ENCODE results near the gene FAM174C.
A peak's percentile ranks its signal among the peaks of the same experiment; 100 is the strongest.

FAM174C gene

DNA sequence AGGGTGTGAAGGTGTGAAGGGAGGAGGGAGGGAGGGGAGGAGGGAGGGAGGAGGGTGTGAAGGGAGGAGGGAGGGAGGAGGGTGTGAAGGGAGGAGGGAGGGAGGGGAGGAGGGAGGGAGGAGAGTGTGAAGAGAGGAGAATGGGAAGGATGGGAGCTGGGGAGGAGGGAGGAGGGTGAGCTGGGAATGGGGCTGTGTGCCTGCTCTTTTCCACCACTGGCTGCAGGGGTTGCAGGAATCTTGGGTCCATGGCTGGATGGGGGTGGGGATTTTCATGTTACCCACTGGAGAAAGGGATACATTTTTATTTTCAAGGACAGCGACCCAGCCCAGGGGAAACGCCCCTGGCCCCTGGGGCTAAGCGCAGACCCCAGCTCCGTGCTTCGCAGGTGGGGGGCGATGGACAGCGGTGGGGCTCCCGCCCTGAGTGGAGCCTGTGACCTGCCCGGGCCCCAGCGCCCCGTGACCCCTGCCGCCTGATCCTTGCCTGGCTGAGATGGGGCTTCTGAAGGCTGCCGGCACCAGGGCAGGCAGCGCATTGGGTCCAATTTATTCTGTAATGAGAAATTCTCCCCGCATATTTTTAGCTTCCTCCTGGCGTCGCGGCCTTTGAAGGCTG is 7.4 kb downstream of the FAM174C start (continued):
- TF ChIP-seq IKZF3 (tag by site-specific recombination; IDR thresholded peaks at IDR 0.05) = peak; percentile 69
- no peak for TF ChIP-seq ZNF155 (tag by site-specific recombination; IDR thresholded peaks at IDR 0.05)
- peak; percentile 72 for TF ChIP-seq ZNF366 (tag by site-specific recombination; conservative IDR thresholded peaks at IDR 0.05)
- no peak for TF ChIP-seq ZSCAN23 (tag by site-specific recombination; IDR thresholded peaks at IDR 0.05)
- no peak for TF ChIP-seq ZNF624 (tag by site-specific recombination; IDR thresholded peaks at IDR 0.05)
- TF ChIP-seq WT1 (tag by site-specific recombination; IDR thresholded peaks at IDR 0.05) = 0 out of 2 replicates have a peak, but pooled peaks have one; percentile 47
- TF ChIP-seq ZNF596 (tag by site-specific recombination; IDR thresholded peaks at IDR 0.05) = no peak
- TF ChIP-seq ZNF621 (tag by site-specific recombination; IDR thresholded peaks at IDR 0.05) = no peak
- peak; percentile 73 for TF ChIP-seq BCL11B (tag by site-specific recombination; IDR thresholded peaks at IDR 0.05; ENCODE audit: low read depth)
- TF ChIP-seq MYNN (tag by site-specific recombination; IDR thresholded peaks at IDR 0.05; ENCODE audit: borderline replicate concordance) = no peak
- no peak for TF ChIP-seq HOXC10 (CRISPR knock-in tag; IDR thresholded peaks at IDR 0.05)
- no peak for TF ChIP-seq ZNF248 (tag by site-specific recombination; IDR thresholded peaks at IDR 0.05)
- TF ChIP-seq KLF8 (tag by site-specific recombination; IDR thresholded peaks at IDR 0.05) = 0 out of 2 replicates have a peak, but pooled peaks have one; percentile 16
- TF ChIP-seq ZNF18 (tag by site-specific recombination; IDR thresholded peaks at IDR 0.05) = 0 out of 2 replicates have a peak, but pooled peaks have one; percentile 24
- TF ChIP-seq, protein P1, sequence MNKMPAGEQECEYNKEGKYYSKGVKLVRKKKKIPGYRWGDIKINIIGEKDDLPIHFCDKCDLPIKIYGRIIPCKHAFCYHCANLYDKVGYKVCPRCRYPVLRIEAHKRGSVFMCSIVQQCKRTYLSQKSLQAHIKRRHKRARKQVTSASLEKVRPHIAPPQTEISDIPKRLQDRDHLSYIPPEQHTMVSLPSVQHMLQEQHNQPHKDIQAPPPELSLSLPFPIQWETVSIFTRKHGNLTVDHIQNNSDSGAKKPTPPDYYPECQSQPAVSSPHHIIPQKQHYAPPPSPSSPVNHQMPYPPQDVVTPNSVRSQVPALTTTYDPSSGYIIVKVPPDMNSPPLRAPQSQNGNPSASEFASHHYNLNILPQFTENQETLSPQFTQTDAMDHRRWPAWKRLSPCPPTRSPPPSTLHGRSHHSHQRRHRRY (tag by site-specific recombination; IDR thresholded peaks at IDR 0.05) = no peak
- TF ChIP-seq PATZ1 (tag by site-specific recombination; IDR thresholded peaks at IDR 0.05) = peak; percentile 33; the same call in 1 of the 2 replicates
- no peak for TF ChIP-seq ZEB2 (tag by site-specific recombination; IDR thresholded peaks at IDR 0.05)
- TF ChIP-seq SALL2 (tag by site-specific recombination; IDR thresholded peaks at IDR 0.05; ENCODE audit: borderline replicate concordance) = no peak
- no peak for TF ChIP-seq TCF7L2 (IDR thresholded peaks at IDR 0.05; ENCODE audit: borderline replicate concordance, low read depth, low read length)
- peak; percentile 31; the same call in 1 of the 2 replicates for TF ChIP-seq KLF17 (tag by site-specific recombination; IDR thresholded peaks at IDR 0.05)

- H3K4me3 ChIP-seq (ENCODE audit: low read depth, low read length) = no peak overlapping the region
- H3K9me3 ChIP-seq (ENCODE audit: control insufficient read depth, insufficient read depth, low read depth, low read length) = no peaks in the 10 kb centered on the region
- H3K36me3 ChIP-seq (ENCODE audit: control insufficient read depth in 2 of 2, insufficient read depth in 1 of 2, low read length in 2 of 2) = peaks cover 0 to 18% of the 10 kb centered on the region in 2 experiments; a peak in 1 of 3 replicates
- ChIA-PET CTCF (interaction anchor here (0.8 to 1.7 kb wide), 3 partner anchors 17 to 39 kb away, joined by 3 to 7 read pairs (median 5); no protein-coding TSS in a partner anchor), POLR2A (interaction anchor here (0.6 to 3.3 kb wide), 6 partner anchors 8 to 166 kb away, joined by 3 to 25 read pairs (median 4); partner anchors contain the start of genes CIRBP and FAM174C)
- H3K27ac ChIP-seq (ENCODE audit: extremely low read depth, low read depth, low read length) = no peak overlapping the region
- peaks cover 5% of the 10 kb centered on the region for H3K4me1 ChIP-seq (ENCODE audit: control insufficient read depth, insufficient read depth, low read length)
- TF ChIP-seq, protein P2, sequence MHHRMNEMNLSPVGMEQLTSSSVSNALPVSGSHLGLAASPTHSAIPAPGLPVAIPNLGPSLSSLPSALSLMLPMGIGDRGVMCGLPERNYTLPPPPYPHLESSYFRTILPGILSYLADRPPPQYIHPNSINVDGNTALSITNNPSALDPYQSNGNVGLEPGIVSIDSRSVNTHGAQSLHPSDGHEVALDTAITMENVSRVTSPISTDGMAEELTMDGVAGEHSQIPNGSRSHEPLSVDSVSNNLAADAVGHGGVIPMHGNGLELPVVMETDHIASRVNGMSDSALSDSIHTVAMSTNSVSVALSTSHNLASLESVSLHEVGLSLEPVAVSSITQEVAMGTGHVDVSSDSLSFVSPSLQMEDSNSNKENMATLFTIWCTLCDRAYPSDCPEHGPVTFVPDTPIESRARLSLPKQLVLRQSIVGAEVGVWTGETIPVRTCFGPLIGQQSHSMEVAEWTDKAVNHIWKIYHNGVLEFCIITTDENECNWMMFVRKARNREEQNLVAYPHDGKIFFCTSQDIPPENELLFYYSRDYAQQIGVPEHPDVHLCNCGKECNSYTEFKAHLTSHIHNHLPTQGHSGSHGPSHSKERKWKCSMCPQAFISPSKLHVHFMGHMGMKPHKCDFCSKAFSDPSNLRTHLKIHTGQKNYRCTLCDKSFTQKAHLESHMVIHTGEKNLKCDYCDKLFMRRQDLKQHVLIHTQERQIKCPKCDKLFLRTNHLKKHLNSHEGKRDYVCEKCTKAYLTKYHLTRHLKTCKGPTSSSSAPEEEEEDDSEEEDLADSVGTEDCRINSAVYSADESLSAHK (tag by site-specific recombination; IDR thresholded peaks at IDR 0.05) = no peak
- TF ChIP-seq ZNF747 (tag by site-specific recombination; IDR thresholded peaks at IDR 0.05) (no peak), ZNF501 (tag by site-specific recombination; IDR thresholded peaks at IDR 0.05) (no peak)
- TF ChIP-seq, protein P1 (tag by site-specific recombination; IDR thresholded peaks at IDR 0.05) = no peak
- TF ChIP-seq, protein P3, sequence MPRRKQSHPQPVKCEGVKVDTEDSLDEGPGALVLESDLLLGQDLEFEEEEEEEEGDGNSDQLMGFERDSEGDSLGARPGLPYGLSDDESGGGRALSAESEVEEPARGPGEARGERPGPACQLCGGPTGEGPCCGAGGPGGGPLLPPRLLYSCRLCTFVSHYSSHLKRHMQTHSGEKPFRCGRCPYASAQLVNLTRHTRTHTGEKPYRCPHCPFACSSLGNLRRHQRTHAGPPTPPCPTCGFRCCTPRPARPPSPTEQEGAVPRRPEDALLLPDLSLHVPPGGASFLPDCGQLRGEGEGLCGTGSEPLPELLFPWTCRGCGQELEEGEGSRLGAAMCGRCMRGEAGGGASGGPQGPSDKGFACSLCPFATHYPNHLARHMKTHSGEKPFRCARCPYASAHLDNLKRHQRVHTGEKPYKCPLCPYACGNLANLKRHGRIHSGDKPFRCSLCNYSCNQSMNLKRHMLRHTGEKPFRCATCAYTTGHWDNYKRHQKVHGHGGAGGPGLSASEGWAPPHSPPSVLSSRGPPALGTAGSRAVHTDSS (tag by site-specific recombination; IDR thresholded peaks at IDR 0.05) = no peak
Measured at GRCh38 chr19:1283207-1283916, 8.0 kb downstream of the FAM174C start.
